IMR-90 (cell line): Measurements from ENCODE around the gene PYGB.

Experiments used
- CEBPB ChIP-seq: IDR thresholded peaks from 2 replicates; pipeline ENCODE4 v1.6.1; 2012; ENCODE audit warnings: low read depth, low read length, improper control_type of control experiment
- CTCF ChIP-seq: conservative IDR thresholded peaks from 2 replicates; pipeline ENCODE4 v1.5.1; 2012; ENCODE audit warnings: mild to moderate bottlenecking, low read depth, low read length, improper control_type of control experiment
- FOS ChIP-seq: fragments of 150-350 bp; IDR thresholded peaks from 2 replicates; pipeline ENCODE4 v1.6.1; 2016; ENCODE audit warnings: low read depth, low read length
- MAFK ChIP-seq: IDR thresholded peaks from 2 replicates; pipeline ENCODE4 v1.6.1; 2012; ENCODE audit warnings: low read depth, low read length, improper control_type of control experiment
- MXI1 ChIP-seq: IDR thresholded peaks from 2 replicates; pipeline ENCODE4 v1.6.1; 2012; ENCODE audit warnings: low read depth, mild to moderate bottlenecking, low read length, moderate library complexity, borderline replicate concordance
- POLR2A ChIP-seq: IDR thresholded peaks from 2 replicates; pipeline ENCODE4 v1.6.1; 2012; ENCODE audit warnings: mild to moderate bottlenecking, low read depth, low read length
- RAD21 ChIP-seq: IDR thresholded peaks from 2 replicates; pipeline ENCODE4 v1.6.1; 2012; ENCODE audit warnings: low read length, improper control_type of control experiment
- RFX5 ChIP-seq: IDR thresholded peaks from 2 replicates; pipeline ENCODE4 v1.8.0; 2012; ENCODE audit warnings: low read depth, mild to moderate bottlenecking, low read length, moderate library complexity
- SMC3 ChIP-seq: fragments of 150-350 bp; IDR thresholded peaks from 2 replicates; pipeline ENCODE4 v1.6.1; 2016; ENCODE audit warnings: low read depth, mild to moderate bottlenecking, antibody characterized with exemption, low read length, moderate library complexity
- TF ChIP-seq, protein P1 (sequence below): fragments of 150-350 bp; IDR thresholded peaks from 2 replicates; pipeline ENCODE4 v1.6.1; 2016; ENCODE audit warnings: low read depth, mild to moderate bottlenecking, low read length, moderate library complexity, borderline replicate concordance

GRCh38 chr20:25346349-25346748 is 98.5 kb downstream of the PYGB start:
- TF ChIP-seq RAD21 (no peak), FOS (no peak), CTCF (no peak), POLR2A (no peak), RFX5 (no peak), MXI1 (no peak), SMC3 (no peak), MAFK (no peak), CEBPB (no peak)
- TF ChIP-seq, protein P1, sequence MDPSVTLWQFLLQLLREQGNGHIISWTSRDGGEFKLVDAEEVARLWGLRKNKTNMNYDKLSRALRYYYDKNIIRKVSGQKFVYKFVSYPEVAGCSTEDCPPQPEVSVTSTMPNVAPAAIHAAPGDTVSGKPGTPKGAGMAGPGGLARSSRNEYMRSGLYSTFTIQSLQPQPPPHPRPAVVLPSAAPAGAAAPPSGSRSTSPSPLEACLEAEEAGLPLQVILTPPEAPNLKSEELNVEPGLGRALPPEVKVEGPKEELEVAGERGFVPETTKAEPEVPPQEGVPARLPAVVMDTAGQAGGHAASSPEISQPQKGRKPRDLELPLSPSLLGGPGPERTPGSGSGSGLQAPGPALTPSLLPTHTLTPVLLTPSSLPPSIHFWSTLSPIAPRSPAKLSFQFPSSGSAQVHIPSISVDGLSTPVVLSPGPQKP = no peak
